Astrocyte of the spinal cord (primary cell): ENCODE results near the gene EIF3F.

Experiments used
- DNase-seq: peaks from one replicate; pipeline ENCODE4 v3.0.0; 2011; ENCODE audit warnings: low read depth, low spot score
- H3K4me3 ChIP-seq: 2 replicates; pipeline ENCODE4 v1.5.1; 2011; ENCODE audit warnings: low read depth, mild to moderate bottlenecking, low read length, moderate library complexity
- CTCF ChIP-seq: IDR thresholded peaks from 2 replicates; pipeline ENCODE4 v1.5.1; 2012; ENCODE audit warnings: low read depth, mild to moderate bottlenecking, low read length, inconsistent platforms
- in situ Hi-C: cut with HindIII; loops from 2 replicates; pipeline ENCODE4 v1.10.0; 2017; ENCODE audit warnings: low sequenced_read_pairs

The EIF3F gene

GRCh38 chr11:8025123-8025522, 38.0 kb downstream of the EIF3F start:
- DNase-seq, result peak; percentile 48
- H3K4me3 ChIP-seq, result no peak overlapping the region
- no peak for TF ChIP-seq CTCF
- in situ Hi-C loops, result loop anchor here (5.0 kb wide), 1 partner anchor 62 kb away; no protein-coding TSS in a partner anchor

GRCh38 chr11:8025816-8026215, 38.7 kb downstream of the EIF3F start:
- H3K4me3 ChIP-seq, result no peak overlapping the region
- in situ Hi-C loops, result loop anchor here (5.0 kb wide), 1 partner anchor 61 kb away; no protein-coding TSS in a partner anchor
- DNase-seq, result peak; percentile 66
- no peak for TF ChIP-seq CTCF

GRCh38 chr11:8026982-8027381, 39.8 kb downstream of the EIF3F start:
- in situ Hi-C loops, result loop anchor here (5.0 kb wide), 1 partner anchor 60 kb away; no protein-coding TSS in a partner anchor
- no peak for TF ChIP-seq CTCF
- DNase-seq, result no peak
- no peak overlapping the region for H3K4me3 ChIP-seq

GRCh38 chr11:8028766-8029165, 41.6 kb downstream of the EIF3F start:
- in situ Hi-C loops, result loop anchor here (5.0 kb wide), 1 partner anchor 59 kb away; no protein-coding TSS in a partner anchor
- H3K4me3 ChIP-seq, result no peak overlapping the region
- no peak for TF ChIP-seq CTCF
- DNase-seq, result no peak

- no peak for DNase-seq
- no peak for TF ChIP-seq CTCF
- H3K4me3 ChIP-seq, result no peak overlapping the region
- in situ Hi-C loops, result no loop called here
Observed at GRCh38 chr11:8030526-8031247, 43.5 kb downstream of the EIF3F start.

- no peak for TF ChIP-seq CTCF
- no peak overlapping the region for H3K4me3 ChIP-seq
- no peak for DNase-seq
- in situ Hi-C loops, result no loop called here
Observed at GRCh38 chr11:8031248-8032115, 44.3 kb downstream of the EIF3F start.
